GM18520 (cell line): ENCODE results near the gene ITFG1.

Experiments
- ATAC-seq: cut with Tn5 transposase; IDR thresholded peaks from one replicate; pipeline ENCODE4 v1.9.1; 2021; ENCODE audit not compliant: unreplicated experiment

The ITFG1 gene

DNA sequence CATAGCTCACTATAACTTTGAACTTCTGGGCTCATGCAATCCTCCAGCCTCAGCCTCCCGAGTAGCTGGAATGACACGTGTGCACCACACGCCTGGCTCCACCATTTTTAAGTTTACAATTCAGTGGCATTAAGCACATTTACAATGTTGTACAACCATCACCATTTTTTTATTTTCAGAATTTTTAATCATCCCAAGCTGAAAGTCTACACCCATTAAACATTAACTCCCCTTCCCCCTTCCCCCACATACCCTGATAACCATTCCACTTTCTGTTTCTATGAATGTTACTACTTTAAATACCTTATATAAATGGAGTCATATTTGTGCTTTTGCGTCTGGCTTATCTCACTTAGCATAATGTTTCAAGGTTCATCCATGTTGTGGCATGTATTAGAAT lies 335.1 kb downstream of the ITFG1 start:
- no peak for ATAC-seq

- ATAC-seq: no peak
Measured at GRCh38 chr16:47113130-47113529, 347.7 kb downstream of the ITFG1 start.

DNA sequence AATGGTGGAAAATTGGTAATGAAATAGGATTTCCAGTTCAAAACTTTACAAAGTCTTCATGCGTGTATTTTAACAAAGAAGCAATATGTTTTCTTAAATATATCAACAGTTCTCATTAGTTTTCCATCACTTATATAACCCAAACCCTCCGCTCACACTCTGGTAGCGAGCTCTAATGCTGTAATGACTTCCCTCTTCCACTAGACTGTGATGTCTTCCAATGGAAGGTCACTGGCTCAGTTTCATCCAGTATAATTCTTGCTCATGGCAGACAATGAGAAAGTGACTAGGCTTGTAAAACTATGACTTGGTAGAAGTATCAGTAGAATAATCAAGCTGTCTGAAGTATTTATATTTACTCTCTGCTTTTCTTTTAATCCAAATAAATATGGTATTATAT lies 349.9 kb downstream of the ITFG1 start:
- ATAC-seq: no peak

GRCh38 chr16:47109361-47109760 lies 351.5 kb downstream of the ITFG1 start:
- ATAC-seq: no peak
